Thyroid gland (tissue), 4 donors: ENCODE measurements around the gene CTNNA3.
"Not testable (repeated sequence)": the region's sequence is repeated elsewhere in the genome, so short reads cannot be mapped to it uniquely, and the experiment has no call there.

Experiments
- CTCF ChIP-seq, 6 experiments: fragments of 200-600 bp in 3 of 6; fragments of 450-650 bp in 3 of 6; sonication (generic) in 3 of 6; IDR thresholded peaks; one replicate each; pipeline ENCODE4 v1.5.1; 2016 to 2019; ENCODE audit warnings: antibody characterized with exemption in 6 of 6, mild to moderate bottlenecking in 2 of 6, inconsistent platforms in 1 of 6, moderate library complexity in 1 of 6
- POLR2A ChIP-seq, 2 donors: fragments of 450-650 bp; IDR thresholded peaks; one replicate each; pipeline ENCODE4 v1.6.1; 2017; ENCODE audit warnings: antibody characterized with exemption in 2 of 2, mild to moderate bottlenecking in 2 of 2, moderate library complexity in 1 of 2

- TF ChIP-seq CTCF, POLR2A (IDR thresholded peaks at IDR 0.05): not testable (repeated sequence)
Observed at GRCh38 chr10:67230680-67231500, 465.1 kb downstream of the CTNNA3 start.
